Measurements from ENCODE around the gene CTNNA2.

The CTNNA2 gene

GRCh38 chr2:79780781-79781180 is 267.9 kb downstream of the CTNNA2 start:
- in situ Hi-C loops (cut with HindIII; ENCODE audit: low sequenced_read_pairs) = no loop called here

DNA sequence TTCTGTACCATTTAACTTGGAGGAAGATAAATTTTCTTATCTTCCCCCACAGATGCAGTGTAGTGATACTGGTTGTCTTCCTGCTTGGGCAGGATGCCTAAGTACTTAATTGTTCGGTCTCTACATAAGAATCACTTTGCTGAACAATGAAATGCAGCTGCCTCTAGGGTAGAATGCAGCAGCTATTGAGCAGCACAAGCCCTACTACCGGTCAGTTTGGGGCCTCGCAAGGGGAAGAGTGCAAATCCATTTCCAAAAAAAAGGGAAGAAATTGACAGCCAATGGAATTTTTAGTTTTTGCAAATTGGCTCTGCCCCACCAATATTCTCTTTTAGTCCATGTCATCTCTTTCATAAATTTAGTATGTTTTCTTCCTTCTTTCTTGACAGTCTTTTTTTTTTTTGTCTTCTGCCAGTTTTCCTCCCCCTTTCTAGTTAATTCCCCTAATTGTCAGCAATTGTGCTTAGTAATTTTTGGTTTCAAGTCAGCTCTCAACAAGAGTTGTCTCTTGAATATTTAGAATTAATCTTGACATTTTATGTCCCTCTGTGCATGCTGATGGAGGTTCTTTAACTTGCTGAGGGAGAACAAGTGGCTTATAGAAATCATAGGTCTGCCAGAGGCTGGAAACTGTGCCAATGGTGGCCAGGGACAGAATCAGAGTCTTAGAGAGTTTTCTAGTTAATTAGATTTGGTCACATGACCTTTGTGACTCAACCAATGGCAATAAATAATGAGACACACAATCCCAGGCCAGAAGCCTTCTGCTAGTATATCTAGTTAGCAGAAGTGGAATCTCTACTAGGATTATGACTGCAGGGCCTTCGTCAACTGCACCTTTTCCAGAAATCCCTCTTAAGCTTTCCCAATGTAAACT is 270.0 kb downstream of the CTNNA2 start:
- in situ Hi-C loops (cut with HindIII; ENCODE audit: low sequenced_read_pairs) = no loop called here

DNA sequence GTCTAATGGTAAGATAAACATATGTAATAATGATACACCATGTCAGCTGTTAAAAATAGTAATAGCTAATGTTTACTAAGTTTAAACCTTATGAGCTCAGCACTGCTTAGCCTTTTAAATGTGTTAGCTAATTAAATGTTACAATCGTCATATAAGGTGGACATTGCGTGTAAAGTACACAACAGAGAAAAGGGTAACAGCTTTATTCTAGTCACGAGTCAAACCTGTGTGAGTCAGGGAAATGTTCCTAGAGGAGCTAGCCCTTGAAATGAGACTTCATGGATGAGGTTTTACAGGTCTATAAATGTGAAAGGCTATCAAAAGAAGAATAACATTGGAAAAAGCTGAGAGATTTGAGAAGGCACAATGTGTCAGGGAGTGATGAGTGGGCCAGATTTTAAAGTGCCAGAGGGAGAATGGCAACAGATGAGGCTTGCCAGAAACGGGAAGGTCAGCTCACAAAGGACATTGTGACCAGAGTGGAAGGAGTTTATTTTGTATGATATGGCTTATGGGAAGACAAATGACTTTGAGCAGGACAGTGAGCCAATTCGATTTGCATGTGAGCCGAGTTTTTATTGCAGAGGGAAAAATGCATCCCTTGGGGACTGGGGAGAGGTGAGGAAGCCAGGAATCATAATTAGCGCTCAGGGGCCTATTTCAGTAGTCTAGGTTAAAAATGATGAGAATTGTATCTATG is 276.3 kb downstream of the CTNNA2 start:
- in situ Hi-C loops (cut with HindIII; ENCODE audit: low sequenced_read_pairs) = no loop called here

DNA sequence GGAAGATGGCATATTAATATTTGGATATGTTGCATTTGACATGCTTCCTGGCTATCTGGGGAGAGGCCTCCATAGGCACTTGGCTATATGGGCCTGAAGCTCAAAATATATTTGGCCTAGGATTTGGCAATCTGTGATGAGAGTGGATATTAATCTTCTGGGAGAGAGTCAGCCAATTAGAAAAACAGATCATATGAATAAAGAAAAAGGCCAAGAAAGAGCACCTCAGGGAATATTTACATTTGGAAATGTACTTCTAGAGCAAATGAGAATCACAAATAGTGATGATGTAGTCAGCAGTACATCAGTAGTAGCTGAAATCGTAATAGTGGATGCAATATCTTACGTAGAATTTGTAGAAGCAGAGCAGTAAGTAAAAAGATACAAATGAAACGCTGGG is 277.0 kb downstream of the CTNNA2 start:
- in situ Hi-C loops (cut with HindIII; ENCODE audit: low sequenced_read_pairs) = no loop called here

DNA sequence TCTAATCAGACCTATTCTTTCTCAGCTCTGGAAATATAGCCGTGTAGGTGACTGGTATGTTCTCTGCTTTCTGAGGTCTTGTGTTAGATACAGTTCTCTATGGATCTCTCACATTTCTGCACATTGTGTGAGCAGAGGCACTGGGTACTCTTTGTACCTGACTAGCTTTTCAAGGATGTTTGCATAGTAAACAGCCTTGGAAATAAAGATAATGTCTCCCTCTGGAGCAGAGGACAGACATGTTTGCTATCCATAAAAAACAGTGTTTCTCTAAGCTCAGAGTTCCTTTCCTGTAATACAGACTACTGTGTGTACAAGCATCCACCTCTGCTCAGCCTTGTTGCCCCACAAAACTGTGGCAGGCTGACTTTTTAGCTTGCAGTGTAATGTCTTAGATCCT is 279.2 kb downstream of the CTNNA2 start:
- in situ Hi-C loops (cut with HindIII; ENCODE audit: low sequenced_read_pairs) = no loop called here

GRCh38 chr2:79793006-79793405 is 280.2 kb downstream of the CTNNA2 start:
- in situ Hi-C loops (cut with HindIII; ENCODE audit: low sequenced_read_pairs) = no loop called here

GRCh38 chr2:79796641-79797040 is 283.8 kb downstream of the CTNNA2 start:
- in situ Hi-C loops (cut with HindIII; ENCODE audit: low sequenced_read_pairs) = no loop called here

GRCh38 chr2:79798776-79799175 is 285.9 kb downstream of the CTNNA2 start:
- in situ Hi-C loops (cut with HindIII; ENCODE audit: low sequenced_read_pairs) = no loop called here

GRCh38 chr2:79799729-79800128 is 286.9 kb downstream of the CTNNA2 start:
- in situ Hi-C loops (cut with HindIII; ENCODE audit: low sequenced_read_pairs) = no loop called here

DNA sequence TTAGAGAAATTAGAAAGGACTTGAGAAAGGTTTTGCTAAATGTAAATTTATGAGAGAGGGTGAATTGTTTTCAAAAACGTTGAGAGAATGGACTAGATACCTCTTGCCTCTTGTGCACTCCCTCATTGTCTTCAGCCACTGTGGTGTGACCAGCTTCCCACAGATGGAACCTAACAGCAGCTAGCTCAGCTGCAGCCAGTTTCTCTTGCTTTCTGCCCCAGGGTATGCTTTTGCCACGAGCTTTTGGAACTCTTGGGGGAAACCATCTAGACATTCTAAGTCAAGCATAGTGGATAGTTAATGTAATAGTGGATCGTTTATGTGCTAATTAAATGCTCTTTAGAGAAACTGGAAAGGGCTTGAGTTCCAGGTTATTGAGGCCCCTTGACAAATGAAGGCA is 288.2 kb downstream of the CTNNA2 start:
- in situ Hi-C loops (cut with HindIII; ENCODE audit: low sequenced_read_pairs) = no loop called here

DNA sequence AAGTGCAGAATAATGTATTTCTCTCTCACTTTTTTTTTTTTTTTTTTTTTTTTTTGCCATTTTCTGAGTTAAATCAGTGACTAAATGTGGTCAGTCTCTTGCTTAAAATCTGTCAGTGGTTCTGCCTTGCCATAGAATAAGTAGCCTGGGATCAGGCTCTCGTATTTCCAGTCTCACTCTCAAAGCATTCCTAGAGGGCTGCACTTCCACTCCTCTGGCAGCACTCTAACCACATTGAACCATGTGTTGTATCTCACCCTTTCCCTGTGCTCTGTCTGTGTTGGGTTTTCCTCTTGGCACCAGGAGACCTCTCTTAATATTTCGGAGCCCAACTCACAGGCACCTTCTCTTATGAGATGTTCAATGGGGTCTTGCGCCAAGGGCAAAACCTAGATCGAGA is 304.4 kb downstream of the CTNNA2 start:
- in situ Hi-C loops (cut with HindIII; ENCODE audit: low sequenced_read_pairs) = no loop called here

DNA sequence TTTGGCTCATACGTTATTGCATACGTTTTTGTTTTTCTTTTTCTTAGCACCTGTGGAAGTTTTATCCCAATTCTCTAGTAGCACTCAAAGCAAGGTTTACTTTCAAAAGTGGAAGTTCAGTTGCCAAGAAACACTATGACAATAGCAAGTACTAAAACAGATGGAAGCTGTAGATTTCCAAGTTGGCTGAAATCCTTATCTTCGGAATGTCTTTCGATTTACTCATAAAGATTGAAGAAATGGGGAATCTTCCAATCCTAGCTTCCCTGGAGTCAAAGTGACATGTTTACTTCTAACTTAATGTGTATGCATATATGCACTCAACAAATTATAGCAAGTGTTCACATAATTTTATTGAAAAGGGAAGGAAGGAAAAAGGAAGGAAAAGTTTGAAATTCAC is 307.4 kb downstream of the CTNNA2 start:
- in situ Hi-C loops (cut with HindIII; ENCODE audit: low sequenced_read_pairs) = no loop called here

DNA sequence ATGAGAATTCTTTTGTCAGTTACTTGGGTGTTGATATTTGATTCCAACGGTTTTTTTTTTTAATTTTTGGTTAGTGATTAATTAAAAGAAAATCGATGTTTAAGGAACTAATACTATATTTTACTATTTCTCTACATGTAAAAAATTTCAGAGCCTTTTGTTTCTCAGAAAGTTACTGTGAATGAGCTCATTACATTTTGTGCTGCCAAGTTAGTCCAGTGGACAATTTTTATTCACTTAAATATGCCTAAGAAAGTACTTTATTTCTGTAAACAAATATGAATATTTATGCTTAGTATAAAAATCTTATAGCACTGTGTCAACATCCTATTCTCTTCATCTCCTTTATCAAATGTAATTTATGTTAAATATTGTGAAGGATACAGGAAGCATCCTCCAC is 309.3 kb downstream of the CTNNA2 start:
- in situ Hi-C loops (cut with HindIII; ENCODE audit: low sequenced_read_pairs) = no loop called here

- in situ Hi-C loops (cut with HindIII; ENCODE audit: low sequenced_read_pairs) = no loop called here
These were observed 311.4 kb downstream of the CTNNA2 start for GRCh38 chr2:79824086-79824786.

- in situ Hi-C loops (cut with HindIII; ENCODE audit: low sequenced_read_pairs) = no loop called here
These were observed 315.0 kb downstream of the CTNNA2 start for GRCh38 chr2:79827881-79828280.

DNA sequence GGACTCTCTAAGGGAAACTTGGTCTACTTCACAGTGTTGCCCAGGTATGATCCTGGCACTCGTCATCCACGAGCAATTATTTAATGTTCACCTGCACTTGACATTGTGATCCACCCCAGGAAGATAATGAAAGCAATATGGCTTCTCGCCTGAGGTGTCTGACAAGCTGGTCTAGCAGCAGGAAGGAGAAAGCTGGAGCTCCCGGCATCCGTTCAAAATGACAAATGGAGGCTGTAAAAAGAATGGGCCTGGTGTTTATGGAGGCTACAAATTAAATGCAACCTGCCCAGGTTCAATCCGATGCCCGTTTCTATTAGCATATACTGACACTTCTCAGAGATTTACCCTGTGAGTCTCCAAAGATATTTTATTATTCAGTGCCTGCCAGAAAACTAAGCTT is 317.6 kb downstream of the CTNNA2 start:
- in situ Hi-C loops (cut with HindIII; ENCODE audit: low sequenced_read_pairs) = no loop called here

DNA sequence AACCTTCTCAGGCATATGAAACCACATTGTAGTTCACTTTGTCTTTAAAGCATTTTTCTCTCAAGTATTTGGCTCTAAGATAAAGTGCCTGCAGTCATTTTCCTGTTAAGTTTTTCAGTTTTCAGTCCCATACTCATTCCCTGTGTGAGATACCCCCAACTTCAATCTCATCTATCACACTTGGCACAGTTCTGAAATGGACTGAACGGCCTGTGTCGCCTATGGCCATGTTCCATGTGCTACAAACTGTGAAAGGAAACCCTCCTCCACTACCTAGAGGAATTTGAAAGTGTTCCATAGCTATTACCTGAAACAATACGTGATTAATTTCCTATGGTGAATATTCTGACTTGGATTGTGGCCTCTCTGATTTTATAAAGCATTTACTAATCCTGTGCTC is 319.1 kb downstream of the CTNNA2 start:
- in situ Hi-C loops (cut with HindIII; ENCODE audit: low sequenced_read_pairs) = no loop called here

- in situ Hi-C loops (cut with HindIII; ENCODE audit: low sequenced_read_pairs) = no loop called here
These were observed 319.8 kb downstream of the CTNNA2 start for GRCh38 chr2:79832511-79833234.

DNA sequence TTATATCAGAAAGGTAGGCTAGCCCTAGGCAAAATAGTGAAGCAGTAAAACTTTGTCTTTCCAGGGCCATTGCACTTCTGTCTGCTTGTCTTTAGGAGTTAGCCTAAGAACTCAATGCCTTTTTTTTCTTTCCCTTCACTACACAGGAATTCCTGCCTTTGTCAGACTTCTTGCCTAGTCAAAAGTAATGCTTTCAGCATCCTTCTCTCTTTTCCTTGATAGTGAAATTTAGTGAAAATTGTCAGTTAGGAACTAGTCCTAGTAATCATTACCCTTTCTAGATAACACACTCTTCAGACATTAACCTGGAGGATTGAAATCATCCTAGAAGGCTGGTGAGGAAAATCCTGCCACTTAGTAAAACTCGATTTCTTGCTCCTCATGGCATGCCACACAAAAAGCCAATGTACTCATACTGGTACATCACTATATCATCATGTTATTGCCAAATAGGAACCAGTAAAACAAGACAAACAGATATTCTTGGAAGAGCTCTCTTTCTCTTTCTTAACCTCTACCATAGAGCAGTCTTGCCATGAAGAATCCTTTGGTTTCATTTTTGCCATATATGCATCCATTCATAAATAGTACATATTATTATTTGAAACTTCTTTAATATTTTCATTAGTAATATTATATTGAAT is 320.5 kb downstream of the CTNNA2 start:
- in situ Hi-C loops (cut with HindIII; ENCODE audit: low sequenced_read_pairs) = no loop called here

GRCh38 chr2:79835911-79836310 is 323.1 kb downstream of the CTNNA2 start:
- in situ Hi-C loops (cut with HindIII; ENCODE audit: low sequenced_read_pairs) = no loop called here

DNA sequence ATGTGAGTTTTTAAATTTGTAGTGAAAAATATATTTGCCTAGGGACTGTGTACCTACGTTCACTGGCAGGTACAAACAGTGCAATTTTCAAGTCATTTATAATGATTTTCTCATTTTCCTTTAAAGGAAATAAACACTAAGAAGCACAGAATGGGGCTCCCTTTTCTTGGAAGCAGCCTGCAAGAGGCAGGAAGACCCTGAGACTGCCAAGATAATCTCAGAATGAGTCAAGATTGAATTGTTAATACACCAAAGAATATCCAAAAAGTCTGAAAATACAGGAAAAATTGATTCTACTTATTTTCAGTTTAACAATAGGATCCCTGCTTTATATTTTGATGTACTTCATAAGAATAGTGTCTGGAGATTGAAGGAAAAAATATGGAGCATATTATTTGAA is 331.2 kb downstream of the CTNNA2 start:
- in situ Hi-C loops (cut with HindIII; ENCODE audit: low sequenced_read_pairs) = no loop called here
